NT2/D1 (cell line): ENCODE data around the gene CITED4.

Experiments
- SUZ12 ChIP-seq: IDR thresholded peaks from 2 replicates; pipeline ENCODE4 v1.6.1; 2011; ENCODE audit not compliant: insufficient read length, insufficient read depth; ENCODE audit errors: extremely low read depth
- YY1 ChIP-seq: IDR thresholded peaks from 2 replicates; pipeline ENCODE4 v1.6.1; 2011; ENCODE audit not compliant: insufficient read length, insufficient read depth
- ZNF274 ChIP-seq: IDR thresholded peaks from 2 replicates; pipeline ENCODE4 v1.6.1; 2011; ENCODE audit warnings: mild to moderate bottlenecking, low read depth, low read length

GRCh38 chr1:40844079-40844478, 18.1 kb downstream of the CITED4 start:
- TF ChIP-seq SUZ12 (no peak), ZNF274 (no peak), YY1 (no peak)
